HepG2 (cell line): Measurements from ENCODE around the gene ZNF771. TPM values are rescaled to one million over a fixed set of nuclear protein-coding genes. Genes with fewer than 3 reads are reported as not detected.

Experiments
- FOXP4 ChIP-seq: sonication (generic); formaldehyde crosslinking; IDR thresholded peaks from 2 replicates; pipeline ENCODE4 v1.4.0; 2020; ENCODE audit warnings: missing genetic modification reagents
- GATAD1 ChIP-seq: IDR thresholded peaks from 2 replicates; pipeline ENCODE4 v1.6.1; 2016; ENCODE audit warnings: missing genetic modification reagents, missing compliant biosample characterization
- HMG20B ChIP-seq: conservative IDR thresholded peaks from 2 replicates; pipeline ENCODE4 v1.6.1; 2016; ENCODE audit warnings: missing genetic modification reagents, missing compliant biosample characterization
- HNRNPL ChIP-seq: fragments of 200-400 bp; formaldehyde crosslinking; IDR thresholded peaks from 2 replicates; pipeline ENCODE4 v1.6.1; 2017; ENCODE audit warnings: mild to moderate bottlenecking, low read depth, low read length
- IKZF4 ChIP-seq: sonication (generic); formaldehyde crosslinking; IDR thresholded peaks from 2 replicates; pipeline ENCODE4 v1.5.1; 2020; ENCODE audit warnings: borderline replicate concordance, mild to moderate bottlenecking, low read depth, missing genetic modification reagents; ENCODE audit errors: not compliant biosample characterization
- IRF1 ChIP-seq: sonication (generic); formaldehyde crosslinking; IDR thresholded peaks from 2 replicates; pipeline ENCODE4 v1.4.0; 2020; ENCODE audit warnings: low read depth, mild to moderate bottlenecking, missing genetic modification reagents
- JUND ChIP-seq: sonication (generic); formaldehyde crosslinking; IDR thresholded peaks from 2 replicates; pipeline ENCODE4 v1.8.0; 2022; ENCODE audit warnings: mild to moderate bottlenecking, missing genetic modification reagents
- KLF12 ChIP-seq: sonication (generic); formaldehyde crosslinking; IDR thresholded peaks from 2 replicates; pipeline ENCODE4 v1.4.0; 2020; ENCODE audit warnings: missing genetic modification reagents, borderline replicate concordance
- RXRB ChIP-seq: IDR thresholded peaks from 2 replicates; pipeline ENCODE4 v1.6.1; 2016; ENCODE audit warnings: borderline replicate concordance, missing genetic modification reagents, missing compliant biosample characterization
- SAFB2 ChIP-seq: sonication (generic); formaldehyde crosslinking; IDR thresholded peaks from 2 replicates; pipeline ENCODE4 v1.5.1; 2020; ENCODE audit warnings: missing genetic modification reagents, low read depth, mild to moderate bottlenecking, borderline replicate concordance
- TOPORS ChIP-seq: sonication (generic); formaldehyde crosslinking; IDR thresholded peaks from 2 replicates; pipeline ENCODE4 v1.8.0; 2023; ENCODE audit warnings: mild to moderate bottlenecking, missing genetic modification reagents
- TRIM22 ChIP-seq: fragments of 450-650 bp; IDR thresholded peaks from 2 replicates; pipeline ENCODE4 v1.6.1; 2017
- ZFP36L1 ChIP-seq: sonication (generic); formaldehyde crosslinking; IDR thresholded peaks from 2 replicates; pipeline ENCODE4 v1.8.0; 2022; ENCODE audit warnings: mild to moderate bottlenecking, missing genetic modification reagents, moderate library complexity
- ZNF234 ChIP-seq: sonication (generic); formaldehyde crosslinking; conservative IDR thresholded peaks from 2 replicates; pipeline ENCODE4 v1.5.1; 2020; ENCODE audit warnings: mild to moderate bottlenecking, missing genetic modification reagents
- ZNF550 ChIP-seq: sonication (generic); formaldehyde crosslinking; IDR thresholded peaks from 2 replicates; pipeline ENCODE4 v1.4.0; 2020; ENCODE audit warnings: mild to moderate bottlenecking, missing genetic modification reagents, borderline replicate concordance
- polyA plus RNA-seq, 8 experiments: library from polyadenylated mRNA; depleted of rRNA in 3 of 8; stranded (reverse) in 7 of 8; unstranded in 1 of 8; fragments of >200 nt; fragmentation: Illumina TruSeq in 4 of 8; extraction: Trizol in 4 of 8; gene quantifications; 2 replicates each; pipeline versions ENCODE4 v1.2.1 to v1.2.3, GENCODE V29; 2011 to 2016; ENCODE audit warnings: low read depth in 4 of 8, missing spikeins in 1 of 8, mixed read lengths in 1 of 8; ENCODE audit not compliant: insufficient read depth in 1 of 8
- total RNA-seq, 5 experiments: library from RNA; depleted of rRNA; stranded (reverse); fragments of >200 nt; fragmentation: Illumina TruSeq; extraction: Trizol; gene quantifications; 2 replicates each; pipeline ENCODE4 v1.2.3, GENCODE V29; 2016; ENCODE audit warnings: low read depth in 1 of 5
- TF ChIP-seq, protein P1 (sequence below): sonication (generic); formaldehyde crosslinking; IDR thresholded peaks from 2 replicates; pipeline ENCODE4 v1.8.0; 2022; ENCODE audit warnings: missing genetic modification reagents, mild to moderate bottlenecking, borderline replicate concordance
- TF ChIP-seq, protein P2 (sequence below): sonication (generic); formaldehyde crosslinking; IDR thresholded peaks from 2 replicates; pipeline ENCODE4 v1.4.0; 2020; ENCODE audit warnings: missing genetic modification reagents, borderline replicate concordance

ZNF771 gene
- total and polyA plus RNA-seq, 2 of the 13 experiments (the other 11 are each of a cell fraction or from before 2014, with no cell fraction given): 5.0 to 11.8 TPM

GRCh38 chr16:30409125-30410060, 2.0 kb downstream of the ZNF771 start (continued):
- TF ChIP-seq, protein P1, sequence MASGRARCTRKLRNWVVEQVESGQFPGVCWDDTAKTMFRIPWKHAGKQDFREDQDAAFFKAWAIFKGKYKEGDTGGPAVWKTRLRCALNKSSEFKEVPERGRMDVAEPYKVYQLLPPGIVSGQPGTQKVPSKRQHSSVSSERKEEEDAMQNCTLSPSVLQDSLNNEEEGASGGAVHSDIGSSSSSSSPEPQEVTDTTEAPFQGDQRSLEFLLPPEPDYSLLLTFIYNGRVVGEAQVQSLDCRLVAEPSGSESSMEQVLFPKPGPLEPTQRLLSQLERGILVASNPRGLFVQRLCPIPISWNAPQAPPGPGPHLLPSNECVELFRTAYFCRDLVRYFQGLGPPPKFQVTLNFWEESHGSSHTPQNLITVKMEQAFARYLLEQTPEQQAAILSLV (CRISPR knock-in tag): peak; percentile 70; the same call in 1 of the 2 replicates
- TF ChIP-seq TRIM22 (no peak), ZFP36L1 (peak; percentile 56; the same call in 1 of the 2 replicates), SAFB2 (CRISPR knock-in tag) (no peak; the same call in 1 of the 2 replicates), RXRB (peak; percentile 74), ZNF550 (CRISPR knock-in tag) (no peak), ZNF234 (CRISPR knock-in tag) (no peak), IRF1 (CRISPR knock-in tag) (no peak), FOXP4 (0 out of 2 replicates have a peak, but pooled peaks have one; percentile 17), JUND (CRISPR knock-in tag) (no peak), HMG20B (no peak), KLF12 (CRISPR knock-in tag) (no peak), IKZF4 (CRISPR knock-in tag) (no peak), GATAD1 (CRISPR knock-in tag) (0 out of 2 replicates have a peak, but pooled peaks have one; percentile 69), HNRNPL (no peak), TOPORS (no peak)
- TF ChIP-seq, protein P2, sequence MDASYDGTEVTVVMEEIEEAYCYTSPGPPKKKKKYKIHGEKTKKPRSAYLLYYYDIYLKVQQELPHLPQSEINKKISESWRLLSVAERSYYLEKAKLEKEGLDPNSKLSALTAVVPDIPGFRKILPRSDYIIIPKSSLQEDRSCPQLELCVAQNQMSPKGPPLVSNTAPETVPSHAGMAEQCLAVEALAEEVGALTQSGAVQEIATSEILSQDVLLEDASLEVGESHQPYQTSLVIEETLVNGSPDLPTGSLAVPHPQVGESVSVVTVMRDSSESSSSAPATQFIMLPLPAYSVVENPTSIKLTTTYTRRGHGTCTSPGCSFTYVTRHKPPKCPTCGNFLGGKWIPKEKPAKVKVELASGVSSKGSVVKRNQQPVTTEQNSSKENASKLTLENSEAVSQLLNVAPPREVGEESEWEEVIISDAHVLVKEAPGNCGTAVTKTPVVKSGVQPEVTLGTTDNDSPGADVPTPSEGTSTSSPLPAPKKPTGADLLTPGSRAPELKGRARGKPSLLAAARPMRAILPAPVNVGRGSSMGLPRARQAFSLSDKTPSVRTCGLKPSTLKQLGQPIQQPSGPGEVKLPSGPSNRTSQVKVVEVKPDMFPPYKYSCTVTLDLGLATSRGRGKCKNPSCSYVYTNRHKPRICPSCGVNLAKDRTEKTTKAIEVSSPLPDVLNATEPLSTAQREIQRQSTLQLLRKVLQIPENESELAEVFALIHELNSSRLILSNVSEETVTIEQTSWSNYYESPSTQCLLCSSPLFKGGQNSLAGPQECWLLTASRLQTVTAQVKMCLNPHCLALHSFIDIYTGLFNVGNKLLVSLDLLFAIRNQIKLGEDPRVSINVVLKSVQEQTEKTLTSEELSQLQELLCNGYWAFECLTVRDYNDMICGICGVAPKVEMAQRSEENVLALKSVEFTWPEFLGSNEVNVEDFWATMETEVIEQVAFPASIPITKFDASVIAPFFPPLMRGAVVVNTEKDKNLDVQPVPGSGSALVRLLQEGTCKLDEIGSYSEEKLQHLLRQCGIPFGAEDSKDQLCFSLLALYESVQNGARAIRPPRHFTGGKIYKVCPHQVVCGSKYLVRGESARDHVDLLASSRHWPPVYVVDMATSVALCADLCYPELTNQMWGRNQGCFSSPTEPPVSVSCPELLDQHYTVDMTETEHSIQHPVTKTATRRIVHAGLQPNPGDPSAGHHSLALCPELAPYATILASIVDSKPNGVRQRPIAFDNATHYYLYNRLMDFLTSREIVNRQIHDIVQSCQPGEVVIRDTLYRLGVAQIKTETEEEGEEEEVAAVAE (CRISPR knock-in tag): peak; percentile 70
